IPS-NIHi7 (cell line): Measurements from ENCODE around the gene MPHOSPH9.
"Not testable (repeated sequence)": the region's sequence is repeated elsewhere in the genome, so short reads cannot be mapped to it uniquely, and the experiment has no call there.

ENCODE experiments used
- DNase-seq: peaks from one replicate; pipeline ENCODE4 v3.0.0; 2012; ENCODE audit warnings: mixed read lengths; ENCODE audit errors: extremely low spot score

Gene MPHOSPH9

GRCh38 chr12:123227581-123228258 lies 5.2 kb downstream of the MPHOSPH9 start:
- no peak for DNase-seq

- DNase-seq, result no peak
These were observed 7.5 kb downstream of the MPHOSPH9 start for GRCh38 chr12:123225443-123225842.

GRCh38 chr12:123223241-123223668 lies 9.7 kb downstream of the MPHOSPH9 start:
- no peak for DNase-seq

GRCh38 chr12:123207815-123208214 lies 25.1 kb downstream of the MPHOSPH9 start:
- DNase-seq, result not testable (repeated sequence)

- DNase-seq, result not testable (repeated sequence)
These were observed 26.1 kb downstream of the MPHOSPH9 start for GRCh38 chr12:123206794-123207193.

GRCh38 chr12:123200414-123200813 lies 32.5 kb downstream of the MPHOSPH9 start:
- DNase-seq, result no peak

- DNase-seq, result no peak
These were observed 33.0 kb downstream of the MPHOSPH9 start for GRCh38 chr12:123199936-123200335.

- DNase-seq, result no peak
These were observed 45.3 kb downstream of the MPHOSPH9 start for GRCh38 chr12:123187637-123188036.

GRCh38 chr12:123180171-123180570 lies 52.8 kb downstream of the MPHOSPH9 start:
- DNase-seq, result no peak

GRCh38 chr12:123171967-123172366 lies 61.0 kb downstream of the MPHOSPH9 start:
- no peak for DNase-seq

GRCh38 chr12:123167329-123167728 lies 65.6 kb downstream of the MPHOSPH9 start:
- DNase-seq, result no peak

- DNase-seq, result no peak
These were observed 67.4 kb downstream of the MPHOSPH9 start for GRCh38 chr12:123165537-123165936.

GRCh38 chr12:123164710-123165261 lies 68.2 kb downstream of the MPHOSPH9 start:
- DNase-seq, result no peak

- DNase-seq, result no peak
These were observed 68.7 kb downstream of the MPHOSPH9 start for GRCh38 chr12:123164222-123164621.

GRCh38 chr12:123163227-123163626 lies 69.7 kb downstream of the MPHOSPH9 start:
- no peak for DNase-seq

- no peak for DNase-seq
These were observed 72.0 kb downstream of the MPHOSPH9 start for GRCh38 chr12:123160801-123161487.

- DNase-seq, result peak; percentile 63
These were observed 79.0 kb downstream of the MPHOSPH9 start for GRCh38 chr12:123153906-123154305.

- no peak for DNase-seq
These were observed 80.1 kb downstream of the MPHOSPH9 start for GRCh38 chr12:123152833-123153232.

- DNase-seq, result no peak
These were observed 81.2 kb downstream of the MPHOSPH9 start for GRCh38 chr12:123151457-123152454.

- peak; percentile 71 for DNase-seq
These were observed 82.0 kb downstream of the MPHOSPH9 start, which contains the start of gene PITPNM2 for GRCh38 chr12:123150744-123151456. TSS of gene PITPNM2 (minus strand) at chr12:123151090. CDS start at chr12:123034590, 116,500 bp downstream.

- peak; percentile 65 for DNase-seq
These were observed 82.6 kb downstream of the MPHOSPH9 start for GRCh38 chr12:123150275-123150743.
